NCI-H1694 (cell line): Measurements from ENCODE around the gene BEGAIN.
A peak's percentile ranks its signal among the peaks of the same experiment; 100 is the strongest.

Source experiments
- DNase-seq: peaks from one replicate; lab custom pipeline; 2025; lab: John Stamatoyannopoulos, UW

BEGAIN gene

DNA sequence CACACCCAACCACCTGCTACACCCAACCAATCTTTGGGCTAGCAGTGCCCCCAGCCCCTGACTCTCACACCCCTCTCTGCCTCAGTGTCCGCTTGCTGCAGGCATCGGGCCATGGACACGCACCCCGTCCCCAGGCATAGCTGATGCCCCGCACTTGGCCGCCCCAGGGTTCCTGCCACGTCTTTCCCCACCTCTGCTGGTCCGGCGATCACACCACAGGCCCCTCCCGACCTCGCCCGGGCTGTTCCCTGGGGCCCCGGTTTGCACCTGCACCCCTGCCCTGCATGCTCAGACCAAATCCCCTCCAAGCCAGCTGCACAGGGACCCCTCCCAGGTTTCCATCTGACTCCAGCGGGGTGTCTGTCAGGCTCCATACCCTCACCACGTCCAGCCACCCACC is 38.3 kb downstream of the BEGAIN start:
- no peak for DNase-seq

DNA sequence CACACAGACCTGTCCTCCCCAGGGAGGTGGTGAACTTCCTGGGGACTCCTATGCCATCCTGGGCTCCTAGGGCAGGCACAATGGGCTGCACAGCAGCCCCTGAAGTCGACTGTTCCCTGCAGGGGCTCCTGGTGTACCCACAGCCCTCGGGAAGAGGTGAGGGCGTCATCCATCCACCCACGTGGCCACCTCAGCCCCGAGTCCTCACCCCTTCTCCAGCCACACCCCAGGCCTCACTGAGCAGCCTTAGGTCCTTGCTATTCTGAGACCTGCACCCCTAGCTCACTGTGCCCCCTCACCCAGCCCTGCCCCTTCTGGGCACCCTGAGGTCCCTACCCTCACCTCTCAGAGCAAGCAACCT is 38.9 kb downstream of the BEGAIN start:
- no peak for DNase-seq

DNA sequence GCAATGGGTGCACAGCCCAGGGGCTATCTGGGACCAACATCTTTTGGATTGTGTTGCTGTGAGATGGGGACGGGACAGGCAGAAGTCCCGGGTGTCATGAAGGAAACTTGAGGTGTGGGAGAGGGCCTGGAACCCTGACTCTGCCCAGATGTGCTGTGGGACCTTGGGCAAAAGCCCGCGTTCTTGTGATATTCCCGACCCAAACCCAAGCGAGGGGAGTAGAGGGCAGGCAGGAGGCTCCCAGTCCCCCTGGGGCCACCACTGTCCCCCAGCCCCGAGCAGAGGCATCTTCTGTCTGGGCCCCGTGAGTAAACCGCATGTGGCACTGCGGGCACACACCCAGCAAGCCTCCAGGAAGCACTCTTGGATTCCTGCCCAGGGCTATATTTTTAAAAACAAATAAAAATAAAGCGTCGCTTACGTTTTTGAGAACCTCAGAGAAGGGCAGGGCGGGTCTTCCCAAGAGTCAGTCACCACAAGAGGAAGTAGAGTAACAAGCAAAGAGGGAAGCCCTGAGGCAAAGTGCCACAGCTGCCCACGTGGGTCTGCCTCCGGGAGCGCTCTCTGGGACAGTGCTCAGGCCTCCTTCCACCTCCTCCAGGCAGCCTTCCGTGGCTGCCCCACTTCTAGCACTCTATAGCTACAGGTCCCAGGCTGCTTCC is 39.5 kb downstream of the BEGAIN start:
- peak; percentile 36 for DNase-seq

DNA sequence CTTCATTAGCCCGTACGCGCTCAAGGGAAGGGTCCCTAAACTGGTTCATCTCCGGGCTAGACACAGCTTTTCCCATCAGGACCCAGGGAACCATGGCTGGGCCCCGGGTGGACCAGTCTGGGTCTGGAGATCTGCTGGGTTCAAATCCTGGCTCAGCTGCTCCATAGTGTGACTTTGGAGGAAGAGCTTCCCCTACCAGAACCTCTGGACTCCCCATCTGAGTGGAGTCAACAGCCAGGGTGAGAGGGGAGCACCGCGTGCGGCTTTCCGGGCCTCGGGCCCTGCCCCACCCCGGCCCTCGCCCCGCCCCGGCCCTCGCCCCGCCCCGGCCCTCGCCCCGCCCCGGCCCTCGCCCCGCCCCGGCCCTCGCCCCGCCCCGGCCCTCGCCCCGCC is 41.2 kb downstream of the BEGAIN start:
- no peak for DNase-seq

DNA sequence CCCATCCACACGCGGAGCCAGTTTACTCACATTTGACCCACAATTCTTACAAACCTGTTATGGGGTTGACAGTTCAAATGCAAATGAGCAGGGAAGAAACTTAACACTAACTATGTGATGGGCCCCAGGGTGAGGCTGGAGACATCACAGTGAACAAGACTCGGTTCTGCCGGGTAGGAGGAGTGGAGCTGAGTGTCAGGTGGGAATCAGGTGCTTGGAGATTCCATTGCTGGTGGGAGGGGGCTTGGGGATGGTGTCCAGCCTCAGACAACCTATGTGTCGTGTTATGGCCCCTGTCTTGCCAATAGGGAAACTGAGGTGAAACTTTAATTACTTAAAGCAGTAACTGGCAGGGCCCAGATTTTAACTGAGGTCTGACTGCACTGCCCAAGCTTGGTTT is 41.9 kb downstream of the BEGAIN start:
- no peak for DNase-seq

DNA sequence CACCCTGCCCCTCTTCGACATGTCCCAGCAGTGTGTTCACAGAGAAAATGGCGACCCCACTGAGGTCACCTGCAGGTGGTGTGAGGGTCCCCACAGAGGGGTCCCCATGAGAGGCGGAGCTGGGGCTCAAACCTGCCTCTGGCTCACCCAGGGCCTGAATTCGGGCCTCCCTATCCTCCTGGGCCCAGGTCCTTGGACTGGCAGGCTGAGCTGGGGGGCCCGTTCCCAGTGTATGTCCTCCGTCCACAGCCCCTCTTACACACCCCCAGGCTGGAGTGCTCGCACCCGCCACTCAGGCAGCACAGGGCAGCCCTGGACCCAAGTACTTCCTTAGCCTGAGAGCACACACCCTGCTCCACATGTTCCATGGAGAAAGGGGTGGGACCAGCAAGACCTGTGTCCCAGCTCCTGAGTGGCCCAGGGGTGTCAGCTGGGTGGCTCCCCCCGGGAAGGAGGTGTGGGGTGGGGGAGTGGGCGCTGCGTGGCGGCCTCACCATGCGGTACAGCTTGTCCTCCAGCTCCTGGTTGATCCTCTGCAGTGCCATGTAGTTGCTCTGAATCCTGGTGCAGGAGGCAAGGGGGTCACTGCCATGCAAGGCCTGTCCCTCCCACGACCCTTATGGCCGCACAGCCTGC is 42.6 kb downstream of the BEGAIN start:
- DNase-seq = no peak

DNA sequence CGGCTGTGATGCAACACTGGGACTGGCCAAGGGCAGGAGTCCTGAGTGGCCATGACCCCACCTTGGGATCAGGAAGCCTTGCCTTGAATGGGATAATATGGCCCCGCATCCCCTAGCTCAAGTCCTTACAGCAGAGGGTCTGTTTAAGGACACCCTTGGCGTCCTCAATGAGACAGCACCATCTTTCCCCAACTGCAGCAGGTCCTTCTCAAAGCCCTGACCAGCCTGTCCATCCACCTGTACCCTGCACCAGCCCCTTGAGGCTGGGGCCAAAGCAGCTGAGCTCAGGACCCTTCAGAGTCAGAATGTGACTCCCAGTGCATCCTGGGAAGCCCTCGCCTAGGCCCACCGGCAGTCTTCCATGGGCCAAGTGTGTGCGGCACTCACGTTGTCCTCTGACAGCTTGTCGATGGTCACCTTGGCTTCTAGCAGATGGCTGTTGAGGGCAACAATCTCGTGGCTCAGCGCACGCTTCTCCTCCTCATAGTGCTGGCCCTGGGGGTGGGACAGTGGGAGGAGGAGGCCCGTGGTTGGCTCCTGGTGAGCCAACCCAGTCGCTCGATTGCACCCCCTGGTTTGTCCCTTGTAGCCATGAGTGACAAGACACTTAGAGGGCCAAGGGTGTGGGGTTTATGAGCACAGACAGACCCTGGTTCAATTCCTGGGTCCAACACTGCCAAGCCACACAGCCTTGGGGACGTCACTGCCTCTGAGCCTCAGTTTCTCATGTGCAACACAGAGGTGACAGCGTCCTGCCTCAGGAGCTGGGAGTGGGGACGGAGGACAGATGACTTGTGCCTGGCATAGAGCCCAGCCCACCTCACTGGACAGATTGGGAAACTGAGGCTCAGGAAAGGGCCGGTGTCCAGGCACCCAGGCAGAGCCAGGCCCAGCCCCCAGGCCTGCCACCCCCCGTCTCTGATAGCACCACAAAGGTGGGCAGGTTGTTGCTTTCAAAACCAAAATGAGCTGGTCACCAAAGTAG is 43.5 kb downstream of the BEGAIN start:
- no peak for DNase-seq

DNA sequence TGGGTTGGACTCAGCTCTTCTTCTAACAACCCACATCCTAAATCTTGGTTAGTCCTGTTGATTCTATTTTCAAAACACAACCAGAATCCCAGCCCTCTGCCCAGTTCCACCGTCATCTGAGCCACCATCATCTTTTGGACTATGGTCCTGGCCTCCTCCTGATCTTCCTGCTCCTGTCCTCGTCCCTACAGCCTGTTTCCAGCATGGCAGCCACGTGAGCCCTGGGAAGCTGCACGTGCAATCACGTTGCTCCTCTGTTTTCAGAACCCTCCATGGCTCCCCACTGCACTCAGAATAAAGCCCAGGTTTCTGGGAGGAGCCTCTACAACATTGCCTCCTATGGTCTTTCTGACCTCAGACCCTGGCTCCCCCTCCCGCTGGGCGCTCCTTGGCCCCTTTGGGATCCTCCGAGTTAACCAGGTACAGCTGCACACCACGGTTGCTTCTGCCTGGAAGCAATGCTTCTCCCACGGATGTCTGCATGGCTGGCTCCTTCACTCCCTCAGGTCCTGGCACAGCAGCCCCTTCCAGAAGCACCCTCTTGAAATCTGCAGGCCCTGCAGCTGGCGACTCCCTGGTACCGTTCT is 44.5 kb downstream of the BEGAIN start:
- no peak for DNase-seq

DNA sequence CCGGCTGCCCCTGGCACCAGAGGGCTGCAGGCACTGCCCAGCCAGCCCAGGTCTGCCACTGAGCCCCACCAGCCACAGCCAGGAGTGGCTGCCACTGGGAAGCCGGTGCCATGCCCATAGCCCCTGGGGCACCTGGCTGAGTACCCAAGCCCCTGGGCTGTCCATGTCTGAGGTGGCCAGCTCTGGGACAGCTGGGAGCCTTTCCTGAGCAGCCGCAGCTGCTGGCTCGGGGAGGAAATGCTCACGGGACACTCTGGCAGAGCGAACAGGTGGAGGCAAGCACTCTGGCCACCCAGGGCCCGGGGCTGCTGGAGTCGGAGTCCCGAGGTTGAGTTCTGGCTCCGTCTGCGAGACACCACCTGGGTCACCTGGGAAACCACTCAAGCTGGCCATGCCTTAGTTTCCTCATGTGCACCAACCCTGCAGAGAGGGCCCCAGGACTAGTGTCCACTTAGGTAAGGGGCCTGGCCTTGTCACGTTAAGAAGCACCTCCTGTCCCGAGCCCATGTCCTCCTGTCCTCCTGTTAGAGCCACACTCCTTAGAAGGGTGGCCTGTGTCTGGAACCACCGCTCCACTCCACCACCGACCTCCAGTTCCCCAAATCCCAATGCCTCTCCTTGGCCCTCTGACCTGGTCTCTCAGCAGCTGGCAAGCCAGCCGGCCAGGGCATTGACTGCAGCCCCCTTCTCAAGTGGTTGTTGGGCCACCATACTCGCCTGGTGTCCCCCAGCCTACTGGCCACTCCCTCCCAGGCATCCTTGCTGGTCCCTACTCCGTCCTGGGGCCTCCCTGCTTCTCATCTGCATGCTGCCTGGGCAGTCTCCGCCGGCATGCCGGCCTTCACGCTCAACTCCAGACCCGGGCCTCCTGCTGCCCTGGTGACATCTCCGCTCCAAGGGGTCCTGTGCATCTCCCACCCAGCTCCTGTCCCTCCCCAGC is 45.3 kb downstream of the BEGAIN start:
- DNase-seq = no peak

DNA sequence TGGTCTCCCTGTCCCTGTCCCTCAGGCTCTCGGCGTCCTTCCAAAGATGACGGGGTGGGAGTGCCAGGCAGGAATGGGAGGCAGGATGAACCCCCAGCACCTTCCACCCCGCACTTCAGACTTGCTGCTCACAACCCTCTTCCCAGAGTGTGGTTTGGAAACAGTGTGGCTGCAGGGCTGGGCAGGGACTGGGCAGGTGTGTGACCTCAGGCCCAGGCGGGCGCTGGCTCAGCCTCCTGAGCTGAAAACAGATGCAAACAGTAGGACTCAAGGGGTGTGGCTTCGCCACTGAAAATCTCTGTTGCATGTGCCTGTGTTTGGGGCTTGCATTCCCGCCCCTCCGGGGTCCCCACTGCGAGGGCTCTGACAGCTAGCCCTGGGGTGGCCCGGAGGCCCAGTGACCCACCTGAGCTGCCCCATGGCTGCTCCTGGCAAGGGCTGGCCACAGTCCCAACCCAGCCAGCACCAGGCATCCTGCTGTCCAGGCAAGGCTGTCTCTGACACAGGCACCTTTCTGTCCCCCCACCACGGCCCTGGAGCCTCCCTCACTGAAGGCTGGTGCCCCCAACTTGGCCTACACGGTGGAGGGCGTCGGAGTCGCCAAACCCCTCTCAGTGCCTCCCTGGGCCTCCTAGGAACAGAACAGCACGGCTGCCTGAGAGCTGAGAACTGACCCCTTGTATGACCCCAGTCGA is 46.1 kb downstream of the BEGAIN start:
- no peak for DNase-seq

DNA sequence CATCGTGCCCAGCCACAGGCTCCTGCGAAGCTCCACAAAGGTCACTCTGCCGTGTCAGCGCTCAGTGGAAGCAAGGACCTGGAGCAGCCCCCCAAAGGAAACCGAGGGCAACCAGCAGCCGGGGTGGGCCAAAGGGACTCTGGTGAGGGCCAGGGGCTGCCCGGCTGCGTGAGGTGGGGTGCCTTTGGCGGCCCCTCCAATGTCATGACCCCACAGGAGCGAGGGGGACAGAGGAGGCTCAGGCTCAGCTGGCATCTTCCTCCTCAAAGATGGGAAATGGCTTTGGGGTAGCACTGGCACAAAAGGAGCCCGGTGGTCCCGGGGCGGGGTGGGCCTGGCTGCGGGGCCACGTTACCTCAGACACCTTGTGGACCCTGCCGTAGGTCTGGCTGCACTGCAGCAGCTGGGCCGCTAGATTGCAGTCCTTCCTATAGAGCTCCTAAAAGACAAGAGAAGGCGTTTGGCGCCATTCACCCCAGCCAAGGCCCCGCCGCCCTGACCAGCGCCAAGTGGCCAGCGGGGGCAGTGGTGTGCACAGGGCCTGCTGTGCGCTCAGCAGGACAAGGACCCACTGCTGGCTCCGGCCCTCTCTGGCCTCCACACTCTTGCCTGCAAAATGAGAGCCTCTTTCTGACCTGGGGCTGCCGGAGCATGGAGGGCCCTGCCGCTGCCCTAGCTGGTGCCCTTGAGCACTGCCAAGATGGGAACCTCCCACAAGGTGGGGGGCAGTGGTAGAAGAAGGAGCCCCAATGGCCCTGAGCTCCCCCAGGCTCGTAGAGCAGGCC is 46.9 kb downstream of the BEGAIN start:
- no peak for DNase-seq

DNA sequence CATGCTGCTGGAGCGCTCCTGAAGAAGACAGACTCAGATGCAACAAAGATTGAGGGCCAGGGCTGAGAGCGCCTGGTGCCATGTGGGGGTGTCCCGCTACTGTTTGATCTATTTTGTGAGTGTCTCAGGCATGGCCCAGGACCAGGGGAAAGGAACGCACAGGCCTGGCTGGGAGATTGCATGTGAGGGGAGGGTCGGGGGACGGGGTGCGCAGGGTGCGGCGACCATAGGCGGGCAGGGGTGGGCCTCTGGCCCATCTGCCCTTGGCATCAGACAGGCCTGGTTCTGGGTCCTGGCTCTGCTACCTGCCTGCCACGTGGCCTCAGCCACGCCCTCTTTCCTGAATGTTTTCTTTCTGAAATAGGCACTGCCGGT is 47.5 kb downstream of the BEGAIN start:
- no peak for DNase-seq

DNA sequence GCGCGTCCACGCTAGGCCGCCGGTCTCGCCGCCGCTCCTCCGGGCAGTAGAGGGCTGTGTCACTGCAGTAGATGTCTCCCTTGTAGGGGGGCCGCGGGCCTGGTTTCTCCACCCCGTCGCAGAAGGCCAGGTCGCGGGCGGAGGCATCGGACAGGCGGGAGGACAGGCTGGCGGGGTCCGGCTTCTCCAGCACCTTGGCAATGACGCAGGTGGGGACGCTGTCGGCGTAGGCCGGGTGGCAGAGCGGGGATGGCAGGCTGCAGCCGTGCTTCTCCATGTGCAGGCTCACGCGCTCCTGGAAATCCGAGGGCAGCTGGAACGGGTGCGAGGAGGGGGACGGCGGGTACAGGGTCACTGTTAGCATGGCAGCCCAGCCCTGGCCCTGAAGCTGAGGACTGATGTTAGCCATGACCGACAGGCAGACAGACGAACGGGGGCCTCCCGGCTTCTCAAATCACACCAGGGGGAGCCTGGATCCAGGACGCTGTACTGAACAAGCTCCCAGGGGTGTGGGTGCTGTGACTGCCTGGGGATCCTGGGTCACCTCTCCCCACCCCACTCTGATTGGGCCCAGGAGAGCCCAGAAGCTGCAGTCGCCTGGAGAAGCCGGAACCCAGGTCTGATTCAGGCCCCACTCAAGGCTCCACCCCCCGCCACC is 48.1 kb downstream of the BEGAIN start:
- DNase-seq = no peak

DNA sequence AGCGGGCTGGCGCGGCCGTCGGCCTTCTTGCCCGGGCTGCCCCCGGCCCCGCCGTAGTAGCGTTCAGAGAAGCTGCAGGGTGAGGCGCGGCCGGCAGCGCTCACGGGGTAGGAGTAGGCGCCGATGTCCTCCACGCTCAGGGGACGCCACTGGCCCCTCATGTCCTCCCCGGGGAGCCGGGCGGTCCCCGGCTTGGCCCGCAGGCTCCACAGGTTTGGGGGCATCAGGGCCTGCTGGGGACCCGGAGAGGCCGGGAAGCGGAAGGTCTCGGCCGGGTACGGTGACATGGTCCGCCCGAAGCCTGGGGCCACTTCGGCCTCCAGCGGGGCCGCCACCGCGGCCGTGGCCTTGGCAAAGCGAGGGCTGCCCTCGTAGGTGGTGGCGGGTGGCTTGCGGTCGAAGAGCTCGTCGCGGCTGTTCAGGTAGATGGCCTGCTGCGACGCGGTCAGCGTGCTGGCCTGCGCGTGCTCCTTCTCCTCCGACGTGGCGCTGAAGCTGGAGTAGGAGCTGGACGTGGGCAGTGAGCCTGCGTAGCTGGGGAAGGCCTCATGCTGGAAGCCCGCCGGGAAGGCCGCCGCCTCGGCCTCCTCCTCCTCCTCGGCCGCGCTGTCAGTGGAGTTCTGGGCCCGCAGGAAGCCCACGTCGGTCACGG is 48.7 kb downstream of the BEGAIN start:
- DNase-seq = no peak

DNA sequence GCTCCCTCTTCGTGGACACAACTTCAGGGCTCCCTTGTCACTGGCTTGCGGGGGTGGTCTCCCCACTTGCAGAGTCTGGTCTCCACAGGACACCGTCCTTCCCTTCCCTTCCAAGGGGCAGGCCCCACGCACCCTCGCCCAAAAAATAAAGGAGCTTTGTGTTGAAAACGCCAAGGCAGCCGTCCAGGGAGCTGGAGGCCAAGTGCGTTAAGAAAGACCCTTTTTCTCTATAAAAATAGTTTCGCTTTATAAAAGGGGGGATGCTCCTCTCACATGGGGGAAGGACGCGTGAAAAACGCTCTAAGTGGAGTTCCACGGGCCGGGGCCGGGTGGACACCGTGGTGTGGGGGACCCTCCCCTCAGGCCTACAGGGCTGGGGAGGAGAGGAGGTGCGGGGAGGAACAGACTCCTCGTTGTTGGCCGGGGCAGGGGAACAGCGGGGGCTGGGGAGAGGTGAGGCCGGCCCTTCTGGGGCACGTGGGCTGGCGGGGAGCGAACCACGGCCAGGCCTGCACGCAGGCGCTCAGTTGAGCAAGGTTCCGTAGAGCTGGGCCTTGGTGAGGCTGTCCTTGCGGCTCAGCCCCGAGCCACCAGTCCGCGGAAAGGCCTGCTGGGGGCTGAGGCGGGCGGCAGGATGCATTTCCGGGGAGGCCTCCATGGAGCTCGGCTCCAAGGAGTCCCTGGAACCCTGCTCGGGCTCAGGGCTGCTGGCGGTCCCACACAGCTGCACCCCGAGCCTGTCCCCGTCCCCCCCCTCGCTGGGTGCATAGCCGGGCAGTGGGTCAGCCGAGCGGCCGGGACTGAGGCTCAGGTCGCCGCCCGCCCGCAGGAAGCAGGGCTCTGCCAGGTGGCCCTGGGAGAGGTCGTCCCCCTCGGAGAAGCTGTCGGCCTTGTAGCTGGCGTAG is 49.5 kb downstream of the BEGAIN start:
- DNase-seq = no peak

DNA sequence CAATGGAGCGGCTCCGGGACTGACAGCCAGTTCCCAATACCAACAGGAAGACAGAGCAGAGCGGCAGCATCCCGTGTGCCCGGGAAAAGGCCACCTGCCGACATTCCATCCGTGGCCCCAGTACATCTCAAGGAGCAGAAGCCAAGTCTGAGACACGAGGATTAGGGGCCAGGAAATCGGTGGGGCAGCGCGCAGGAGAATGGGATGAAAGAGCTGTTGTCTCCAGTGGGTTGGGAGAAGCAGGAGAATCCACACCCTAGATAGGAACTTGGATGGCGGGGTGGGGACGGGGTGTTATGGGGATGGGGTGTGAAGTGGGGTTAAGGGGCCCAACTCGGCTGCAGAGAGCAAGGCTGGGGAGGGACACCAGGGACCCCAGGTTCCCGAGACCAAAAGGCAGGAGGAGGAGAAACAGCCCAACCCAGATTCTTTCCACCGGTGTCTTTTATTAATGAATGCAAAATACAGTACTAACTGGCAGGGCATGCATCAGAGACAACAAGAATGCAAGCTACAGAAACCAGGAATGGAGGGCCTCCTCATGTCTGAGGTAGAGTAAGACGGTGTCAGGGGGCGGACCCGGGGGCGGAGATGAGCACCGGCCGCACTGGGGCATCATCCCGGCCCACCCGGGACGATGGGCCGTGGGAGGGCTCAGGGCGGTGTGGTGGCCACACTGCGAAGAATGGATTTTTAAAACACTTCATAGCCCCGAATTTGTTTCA is 50.3 kb downstream of the BEGAIN start:
- no peak for DNase-seq

DNA sequence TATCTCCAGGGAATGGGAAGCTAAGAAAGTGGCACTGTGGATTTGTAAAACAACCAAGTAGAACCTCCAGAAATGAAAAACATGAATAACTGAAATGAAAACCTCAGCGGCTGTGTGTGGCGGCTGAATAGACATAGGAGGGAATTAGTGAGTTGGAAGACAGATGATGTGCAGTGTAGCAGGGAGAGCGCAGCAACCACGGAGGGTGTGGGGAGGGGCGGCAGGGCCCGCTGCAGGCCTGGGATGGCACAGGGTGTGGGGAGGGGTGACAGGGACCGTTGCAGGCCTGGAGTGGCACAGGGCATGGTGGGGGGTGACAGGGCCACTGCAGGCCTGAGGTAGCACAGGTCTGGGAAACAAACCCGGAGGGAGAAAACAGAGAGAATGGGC is 51.1 kb downstream of the BEGAIN start:
- DNase-seq = peak; percentile 51
